NCI-H1417 treated with DMSO at 0.1 percent for 48 hours (cell line): ENCODE measurements around the gene EHD4.

Experiments used
- DNase-seq: peaks from one replicate; lab custom pipeline; 2025; lab: John Stamatoyannopoulos, UW

Gene EHD4

DNA sequence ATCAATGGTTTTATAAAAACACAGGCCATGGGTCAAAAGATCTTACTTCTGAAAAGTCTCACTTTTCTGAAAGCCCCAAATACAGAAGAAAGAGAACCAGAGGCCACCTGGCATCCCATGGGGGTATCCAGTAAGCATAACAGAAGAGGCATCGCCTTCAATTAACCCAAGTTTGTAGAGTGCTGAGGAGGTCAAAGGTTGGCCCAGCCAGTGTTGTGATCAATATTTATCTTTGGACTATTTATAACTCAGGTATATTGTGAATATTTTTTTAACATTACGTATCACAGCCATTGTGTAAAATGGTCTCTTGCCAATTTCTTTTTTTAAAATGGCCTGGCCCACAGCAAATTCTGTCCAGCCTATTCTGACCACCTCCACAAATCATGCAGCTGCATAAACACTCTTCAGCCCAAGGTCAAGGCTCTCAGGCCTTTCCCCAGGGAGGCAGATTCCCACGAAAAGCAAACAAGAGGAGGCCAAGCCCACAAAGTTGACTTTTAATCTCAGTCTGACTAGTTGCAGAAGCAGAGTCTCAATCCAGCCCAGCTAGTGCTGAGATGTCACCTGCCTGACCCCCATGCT is 52.3 kb downstream of the EHD4 start:
- DNase-seq, result no peak

DNA sequence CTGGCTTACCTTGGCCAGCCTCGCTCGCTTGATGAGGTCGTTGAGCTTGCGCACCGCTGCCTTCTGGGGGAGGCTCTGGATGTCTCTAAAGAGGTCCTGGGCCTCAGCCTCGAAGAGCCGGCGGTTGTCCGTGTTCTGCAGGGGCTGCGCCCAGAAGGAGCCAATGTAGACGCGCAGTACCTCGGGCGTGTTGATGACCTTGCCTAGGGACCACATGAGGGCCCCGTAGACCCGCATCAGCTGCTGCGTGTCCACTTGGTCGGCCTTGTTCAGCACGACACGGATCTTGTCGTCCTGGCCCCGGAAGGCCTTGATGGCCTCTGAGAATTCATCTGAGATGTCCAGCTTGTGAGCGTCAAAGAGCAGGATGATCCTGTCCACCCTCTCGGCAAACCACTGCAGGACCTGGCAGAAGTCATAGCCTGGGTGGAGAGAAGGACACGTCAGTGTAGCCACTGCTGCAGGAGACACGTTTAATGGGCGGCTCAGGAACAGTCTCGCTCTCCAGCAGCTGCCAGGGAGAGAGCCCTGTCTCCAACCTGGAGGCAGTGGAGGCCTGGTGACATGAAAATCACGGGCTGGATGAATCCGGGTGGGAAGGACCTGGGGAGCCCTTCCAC is 53.0 kb downstream of the EHD4 start:
- no peak for DNase-seq

DNA sequence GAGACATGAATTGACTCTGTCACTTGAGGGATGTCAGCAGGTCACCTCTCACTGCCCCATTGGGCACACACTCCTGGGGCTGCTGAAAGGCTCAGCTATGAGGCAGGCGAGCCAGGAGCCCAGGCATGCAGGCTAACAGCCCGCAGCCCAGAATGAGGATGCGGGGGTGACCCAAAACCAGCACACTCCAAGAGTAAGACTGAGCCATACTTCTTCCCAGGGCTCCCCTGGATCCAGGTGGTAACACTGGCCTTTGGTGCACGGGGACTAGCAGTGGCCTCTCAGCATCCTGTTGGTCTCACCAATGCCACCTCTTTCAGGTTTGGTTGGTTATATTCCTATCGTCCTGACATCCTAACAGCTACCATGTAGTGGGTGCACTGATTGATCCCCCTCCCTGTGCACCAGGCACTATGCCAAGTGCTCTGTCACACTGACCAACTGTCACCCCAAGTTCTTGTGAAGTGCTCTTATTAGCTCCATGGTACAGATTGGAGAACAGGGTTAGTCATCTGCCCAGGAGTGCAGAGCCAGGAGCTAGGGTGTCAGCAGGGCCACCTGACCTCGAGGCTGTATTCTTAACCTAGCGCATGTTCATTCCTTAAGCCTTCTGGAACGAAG is 53.7 kb downstream of the EHD4 start:
- DNase-seq, result no peak

DNA sequence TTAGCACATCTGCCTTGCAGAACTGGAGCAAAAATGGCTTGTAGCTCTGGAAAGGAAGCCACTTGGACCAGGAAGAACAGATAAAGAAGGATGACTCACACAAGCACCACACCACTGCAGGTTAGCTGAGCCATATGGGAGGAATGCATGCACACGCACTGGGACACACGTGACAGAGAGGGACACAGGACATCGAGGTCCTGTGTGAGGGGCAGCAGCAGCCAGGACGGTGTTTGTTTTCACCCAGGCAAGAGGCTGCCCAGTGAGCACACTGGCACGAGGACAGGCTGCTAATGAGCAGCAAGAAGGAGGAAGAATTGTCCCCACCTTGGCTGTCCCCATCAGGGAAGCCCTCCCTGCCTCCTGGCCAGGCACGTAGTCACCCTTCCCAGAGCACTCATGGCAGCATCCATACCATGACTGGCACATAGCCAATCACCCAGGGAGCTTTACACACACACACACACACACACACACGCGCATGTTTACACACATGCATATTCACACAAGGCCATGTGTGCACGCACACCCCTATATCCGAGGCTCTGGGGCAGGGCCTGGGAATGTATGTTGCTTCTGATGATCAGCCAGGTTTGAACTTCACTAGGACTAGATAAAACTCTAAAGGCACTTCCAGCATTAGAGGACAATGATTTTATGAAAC is 54.5 kb downstream of the EHD4 start:
- no peak for DNase-seq

DNA sequence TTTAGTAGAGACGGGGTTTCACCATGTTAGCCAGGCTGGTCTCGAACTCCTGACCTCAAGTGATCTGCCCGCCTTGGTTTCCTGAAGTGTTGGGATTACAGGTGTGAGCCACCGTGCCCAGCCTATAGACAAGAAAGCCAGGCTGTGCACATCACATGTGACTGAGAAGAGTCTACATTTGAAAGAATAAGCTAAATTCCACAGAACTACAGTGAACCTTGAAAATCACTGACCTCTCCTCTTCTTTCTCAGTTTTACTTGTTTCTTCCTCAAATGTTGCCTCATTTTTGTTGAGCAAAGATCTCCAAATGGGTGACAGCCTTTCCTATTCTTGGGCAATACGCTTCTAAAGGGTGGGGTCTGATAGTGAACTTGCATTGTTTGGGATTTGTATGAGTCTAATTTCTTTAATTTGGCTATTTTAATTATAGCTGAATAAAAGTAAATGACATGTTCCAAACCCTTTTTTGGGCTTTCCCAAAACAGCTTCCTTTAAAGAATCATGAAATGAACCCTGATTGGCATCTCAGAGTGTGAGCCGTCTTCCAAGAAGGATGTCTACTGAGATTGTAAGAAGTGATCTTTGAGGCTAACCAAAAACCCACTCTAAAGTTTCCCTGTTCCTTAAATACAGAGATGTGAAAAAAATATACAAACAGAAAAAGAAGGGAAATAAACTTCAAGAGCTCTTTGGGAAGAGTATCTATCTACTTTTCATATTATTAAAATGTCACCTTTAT is 56.9 kb downstream of the EHD4 start:
- DNase-seq, result no peak

DNA sequence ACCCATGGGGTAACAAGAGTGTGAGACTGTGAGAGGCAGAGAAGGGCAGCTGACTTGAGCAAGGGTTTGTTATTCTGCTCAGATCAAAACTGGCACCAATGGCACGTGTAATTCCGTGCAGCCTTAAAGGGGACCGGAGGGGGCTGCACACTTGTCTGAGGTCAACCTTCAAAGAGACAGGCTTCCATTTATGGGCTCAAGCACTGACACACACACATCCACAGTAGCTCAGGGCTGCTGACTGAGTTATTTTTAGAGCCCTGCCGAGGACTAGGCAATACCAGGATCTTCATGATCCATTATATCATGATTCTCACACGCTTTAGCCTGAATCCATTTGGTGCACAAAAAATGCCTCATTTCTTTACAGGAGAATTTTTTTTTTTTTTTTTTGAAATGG is 57.9 kb downstream of the EHD4 start:
- no peak for DNase-seq

DNA sequence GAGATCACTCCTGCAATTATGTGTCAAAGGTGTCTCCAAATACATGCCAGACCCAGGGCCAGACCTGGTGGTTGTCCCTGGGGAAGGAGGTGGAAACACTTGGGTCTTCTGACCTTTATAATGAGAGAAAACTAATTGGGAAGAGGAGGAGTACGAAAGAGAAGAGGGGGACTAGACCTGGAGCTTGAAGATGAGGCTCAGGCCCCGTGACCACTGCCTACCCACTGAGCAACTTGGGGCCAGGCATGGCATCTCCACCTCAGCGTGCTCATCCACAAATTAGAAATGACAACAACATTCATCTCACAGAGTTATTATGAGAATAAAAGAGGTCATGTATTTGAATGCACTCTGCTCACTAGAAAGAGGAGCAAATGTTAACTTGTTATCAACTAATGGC is 59.1 kb downstream of the EHD4 start:
- no peak for DNase-seq

DNA sequence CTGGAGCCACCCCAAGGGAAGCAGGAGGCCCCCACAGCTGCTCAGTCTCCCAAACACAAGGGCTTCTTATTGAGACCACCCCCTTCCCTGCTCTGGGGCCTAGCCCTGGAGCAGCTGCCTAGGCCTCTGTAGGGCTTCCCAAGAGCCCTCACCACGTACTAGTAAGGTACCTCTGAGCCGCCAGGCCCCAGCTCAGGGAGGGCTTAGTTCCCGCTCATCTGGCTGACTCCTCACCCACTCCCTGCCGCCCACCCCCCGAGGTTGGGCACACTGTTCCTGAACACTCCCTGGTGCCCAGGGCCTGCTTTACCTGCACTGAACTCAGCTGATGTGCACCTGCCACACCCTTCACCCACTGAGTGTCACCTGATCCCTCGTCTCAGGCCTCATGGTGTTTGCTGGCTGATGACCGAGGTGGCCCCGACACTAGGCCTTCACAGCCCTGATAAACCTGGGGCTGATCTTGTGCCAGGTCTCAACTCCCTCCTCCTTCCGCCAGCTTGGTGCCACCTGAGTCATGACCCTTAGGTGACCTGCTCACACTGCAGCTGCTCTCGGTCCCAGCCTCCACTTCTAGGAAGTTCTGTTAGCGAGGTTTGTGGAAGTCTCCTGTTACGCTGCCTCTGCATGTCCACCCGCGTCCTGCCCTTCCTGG is 60.5 kb downstream of the EHD4 start:
- no peak for DNase-seq

DNA sequence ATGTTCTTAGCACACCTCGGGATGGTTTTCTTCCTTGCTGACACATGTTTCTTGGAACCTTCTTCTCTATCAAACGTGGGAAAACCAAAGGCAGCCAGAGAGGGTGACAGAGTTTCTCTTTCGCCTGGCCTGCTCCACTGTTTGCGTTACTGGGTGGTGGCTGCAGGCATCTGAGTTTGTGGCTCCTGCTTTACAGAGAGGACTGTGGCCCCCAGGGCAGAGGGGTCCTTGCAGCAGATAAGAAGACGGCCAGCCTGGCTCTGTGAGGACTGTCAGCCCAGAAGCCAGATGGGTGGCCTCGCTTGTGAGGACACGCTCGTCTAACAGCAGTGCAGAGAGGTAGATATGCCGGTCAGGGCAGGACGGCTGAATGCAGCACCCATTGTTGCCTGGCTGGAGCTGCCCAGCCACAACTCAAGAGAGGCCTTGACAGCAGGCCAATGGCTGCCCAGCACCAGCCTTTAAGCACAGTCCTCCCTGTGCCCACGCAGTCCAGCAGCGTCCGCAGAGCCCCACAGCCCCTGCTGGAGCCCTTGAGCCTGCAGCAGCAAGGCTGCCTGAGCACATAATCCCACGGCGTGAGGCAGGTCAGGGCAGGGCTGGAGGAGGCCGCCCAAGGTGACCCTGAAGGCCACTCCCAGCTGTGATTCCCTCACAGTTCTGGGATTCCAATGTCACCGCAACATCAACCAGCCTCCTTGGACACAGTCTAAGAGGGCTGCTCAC is 63.5 kb downstream of the EHD4 start:
- DNase-seq, result no peak

DNA sequence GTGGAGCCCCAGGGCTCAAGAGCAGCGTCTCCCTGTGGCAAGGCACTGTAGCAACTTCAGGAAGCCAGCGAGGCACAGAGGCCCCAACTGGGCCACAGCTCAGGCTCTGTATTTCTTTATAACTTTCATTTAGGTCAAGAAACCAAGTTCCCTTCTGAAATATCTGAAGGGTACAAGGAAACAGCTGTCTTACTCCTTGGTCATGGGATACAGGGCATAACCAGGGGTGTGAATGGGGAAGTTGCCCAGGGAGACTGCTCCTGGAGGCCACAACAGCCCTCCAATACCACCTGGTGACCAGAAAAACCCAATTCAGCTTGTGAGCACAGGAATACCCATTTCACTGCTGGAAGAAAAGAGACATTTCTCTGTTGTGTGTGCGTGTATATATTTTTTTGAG is 65.2 kb downstream of the EHD4 start:
- DNase-seq, result no peak

DNA sequence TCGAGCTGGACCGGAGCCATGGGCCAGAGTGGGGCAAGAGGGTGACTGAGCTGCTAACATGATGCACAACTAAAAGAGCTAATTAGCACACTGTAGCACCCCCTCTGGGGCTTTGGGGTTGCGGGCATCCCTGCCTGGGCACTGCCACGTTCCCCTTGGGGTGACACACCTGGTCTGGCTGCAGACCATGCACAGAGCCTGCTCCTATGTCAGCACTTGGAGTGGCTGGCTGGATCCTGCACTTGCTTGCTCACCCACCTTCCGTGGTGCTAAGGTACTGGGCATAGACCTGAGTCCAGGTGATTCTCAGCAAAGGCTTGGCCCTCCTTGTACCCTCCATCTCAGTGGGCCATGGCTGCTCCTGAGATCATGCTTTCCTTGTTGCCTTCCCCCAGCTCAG is 65.7 kb downstream of the EHD4 start:
- no peak for DNase-seq

DNA sequence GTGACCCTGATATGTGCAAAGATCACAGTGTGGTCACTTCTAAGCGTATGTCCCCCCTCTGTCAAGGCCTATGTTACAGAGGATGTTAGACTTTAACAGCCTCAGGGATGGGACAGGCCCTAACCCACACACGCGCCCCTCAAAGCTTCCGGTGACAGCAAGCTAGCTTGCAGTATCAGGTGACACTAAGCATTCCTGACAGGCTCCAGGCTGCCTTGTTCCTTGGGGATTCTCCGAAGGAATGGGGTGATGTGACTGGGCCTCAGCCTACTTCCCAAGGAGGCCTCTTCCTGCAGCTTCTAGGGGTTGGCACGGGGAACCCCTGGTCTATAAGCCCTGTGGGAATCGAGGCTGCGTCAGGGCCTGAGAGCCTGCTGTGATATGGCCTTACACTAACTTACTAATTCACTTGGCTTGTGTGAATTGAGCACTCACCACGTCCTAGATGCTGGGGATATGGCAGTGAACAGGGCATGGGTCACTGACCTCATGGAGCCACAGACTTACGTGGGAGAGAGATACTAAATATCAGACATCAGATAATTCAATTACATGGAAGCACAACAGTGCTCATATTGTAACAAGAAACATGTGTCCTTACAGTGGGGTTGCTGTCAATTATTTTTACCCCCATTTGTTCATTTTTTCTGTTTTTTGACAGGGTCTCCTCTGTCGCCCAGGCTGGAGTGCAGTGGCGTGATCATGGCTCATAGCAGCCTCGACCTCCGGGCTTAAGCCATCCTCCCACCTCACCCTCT is 67.1 kb downstream of the EHD4 start:
- DNase-seq, result no peak

DNA sequence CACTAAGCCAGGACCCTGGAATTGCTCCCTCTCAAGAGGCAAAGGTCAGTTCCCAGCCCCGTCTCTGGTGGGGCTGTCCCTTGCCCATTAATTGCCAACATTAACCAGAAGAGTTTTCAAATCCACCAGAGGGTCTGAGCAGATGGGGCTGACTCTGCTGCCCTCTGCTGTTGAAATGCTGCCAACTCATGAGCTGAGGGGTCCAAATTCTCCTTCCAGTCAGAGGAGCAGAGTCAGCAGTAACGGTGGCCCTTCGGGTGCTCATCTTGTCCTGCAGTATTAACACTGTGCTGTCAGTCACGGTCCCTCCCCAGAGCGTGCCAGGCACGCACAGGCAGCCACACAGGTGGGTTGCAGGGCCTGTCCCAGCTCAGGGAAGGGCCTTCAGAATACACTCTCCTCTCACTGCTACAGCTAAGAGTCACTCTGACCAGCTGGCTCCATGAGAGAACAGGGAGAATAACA is 67.8 kb downstream of the EHD4 start:
- no peak for DNase-seq

DNA sequence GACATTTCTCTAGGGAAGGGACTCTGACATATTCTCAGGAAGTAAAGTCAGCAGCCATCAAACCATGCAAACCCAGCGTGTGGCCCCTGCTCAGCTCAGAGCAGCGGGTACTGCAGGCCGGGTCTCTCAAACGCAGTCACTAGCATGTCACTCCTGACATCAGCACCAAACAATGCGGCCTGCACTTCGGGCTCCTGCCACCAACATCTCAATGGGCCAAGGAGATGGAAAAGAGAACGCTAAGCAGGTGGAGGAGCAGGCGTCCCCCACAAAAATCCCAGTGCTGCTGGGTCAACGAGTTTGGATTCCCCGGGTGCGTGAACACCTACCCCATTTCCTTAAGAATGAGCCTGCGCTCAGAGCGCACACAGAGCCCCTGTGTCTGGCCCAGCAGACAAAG is 68.6 kb downstream of the EHD4 start:
- no peak for DNase-seq

DNA sequence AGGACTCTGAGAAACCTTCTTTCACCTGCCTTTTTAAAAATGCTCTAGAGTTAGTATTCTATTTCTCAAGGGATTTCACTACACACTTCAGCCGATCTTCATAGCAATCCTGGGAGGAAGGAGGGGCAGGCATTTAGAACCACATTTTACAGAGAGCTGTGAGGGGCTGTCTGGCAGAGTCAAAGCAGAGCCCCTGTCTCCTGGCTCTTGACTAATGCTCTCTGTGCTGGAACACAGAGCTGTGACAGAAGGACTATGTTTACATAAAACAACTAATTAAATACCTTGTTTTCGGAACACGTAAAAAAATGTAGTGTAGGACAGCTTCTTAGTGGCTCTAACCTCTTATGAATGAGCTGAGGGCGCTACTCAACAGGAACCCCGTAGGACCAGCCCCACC is 70.9 kb downstream of the EHD4 start:
- no peak for DNase-seq

DNA sequence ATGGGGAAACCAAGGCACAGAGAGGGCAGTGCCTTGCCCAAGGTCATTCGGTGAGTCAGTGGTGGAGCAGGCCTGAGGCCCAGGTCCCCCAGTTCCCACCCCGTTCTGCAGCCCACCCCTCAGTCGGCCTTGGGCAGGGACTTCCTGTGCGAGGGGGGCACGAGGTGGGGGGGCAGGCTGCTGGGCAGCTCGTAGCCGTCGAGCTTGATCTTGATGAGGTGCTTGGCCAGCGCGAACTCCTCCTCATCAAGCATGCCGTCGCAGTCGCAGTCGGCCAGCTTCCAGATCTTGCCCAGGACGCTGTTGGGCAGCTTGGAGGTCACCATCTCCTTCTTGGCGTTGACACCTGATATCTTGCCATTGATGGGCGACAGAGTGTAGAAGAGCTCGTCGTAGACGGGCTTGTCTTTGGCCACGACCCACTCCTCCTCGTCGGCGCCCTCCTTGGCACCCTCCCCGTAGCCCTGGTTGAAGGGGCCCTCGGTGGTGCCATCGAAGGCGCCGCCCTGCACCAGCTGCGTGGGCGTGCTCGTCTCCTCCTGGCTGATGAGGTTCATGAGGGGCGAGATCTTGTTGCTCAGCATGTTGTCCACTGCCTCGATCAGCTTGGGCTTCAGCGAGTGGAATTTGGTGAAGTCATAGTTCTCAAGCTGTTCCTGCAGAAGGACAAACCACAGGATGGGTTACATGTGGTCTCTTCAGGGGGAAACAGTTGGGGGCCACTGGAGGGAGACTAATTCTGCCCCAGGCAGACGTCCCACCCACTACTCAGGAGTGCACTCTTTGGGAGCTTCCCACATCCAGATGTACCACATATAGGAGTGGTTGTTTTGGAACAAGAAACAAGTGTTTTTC is 71.6 kb downstream of the EHD4 start:
- no peak for DNase-seq

DNA sequence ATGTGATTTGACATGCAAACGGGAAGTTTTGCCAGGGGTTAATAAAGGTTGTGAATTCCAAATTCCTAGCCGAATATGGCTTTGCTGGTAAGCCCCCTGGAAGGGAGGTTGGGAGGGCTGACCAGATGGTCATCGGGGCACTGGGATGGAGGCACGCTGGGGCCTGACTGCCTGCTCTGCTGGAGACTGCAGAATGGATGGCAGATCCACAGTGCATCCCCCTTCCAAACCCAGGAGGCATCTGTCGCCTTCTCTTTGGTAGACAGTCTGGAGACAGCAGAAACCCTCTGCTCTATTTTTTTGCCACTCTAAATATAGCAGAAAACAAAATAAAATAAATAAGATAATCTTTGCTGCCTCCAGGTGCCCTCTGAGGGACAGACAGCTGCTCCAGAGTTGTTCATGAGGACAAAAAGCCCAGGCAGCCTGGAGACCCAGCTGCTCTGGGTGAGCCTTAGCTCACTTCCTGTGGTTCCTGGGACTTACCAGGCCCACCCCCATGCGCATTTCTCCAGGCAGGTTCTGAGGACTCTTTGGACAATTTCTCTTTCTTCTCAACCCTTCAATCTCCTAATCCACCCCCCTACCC is 72.4 kb downstream of the EHD4 start:
- no peak for DNase-seq

DNA sequence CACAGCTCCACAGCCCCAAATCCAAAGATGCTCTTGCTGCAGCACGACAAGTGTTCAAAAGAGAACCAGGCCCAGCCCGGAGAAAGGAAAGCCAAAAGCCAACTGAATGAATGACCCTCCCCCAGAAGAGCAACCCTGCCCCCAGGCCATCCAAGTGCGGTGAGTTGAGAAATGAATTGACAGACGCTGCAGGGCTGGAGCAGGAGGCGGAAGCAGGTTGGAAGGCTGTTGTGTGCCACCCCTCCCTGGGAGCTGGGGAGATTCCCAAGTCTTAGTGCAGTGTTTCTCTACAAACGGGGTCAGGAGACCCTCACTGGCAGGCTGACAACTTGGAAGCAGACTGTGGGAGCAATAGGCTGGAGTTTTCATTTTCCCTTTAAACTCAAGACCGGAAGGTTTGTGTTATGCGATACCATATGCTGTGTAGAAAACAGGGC is 75.0 kb downstream of the EHD4 start:
- DNase-seq, result no peak

DNA sequence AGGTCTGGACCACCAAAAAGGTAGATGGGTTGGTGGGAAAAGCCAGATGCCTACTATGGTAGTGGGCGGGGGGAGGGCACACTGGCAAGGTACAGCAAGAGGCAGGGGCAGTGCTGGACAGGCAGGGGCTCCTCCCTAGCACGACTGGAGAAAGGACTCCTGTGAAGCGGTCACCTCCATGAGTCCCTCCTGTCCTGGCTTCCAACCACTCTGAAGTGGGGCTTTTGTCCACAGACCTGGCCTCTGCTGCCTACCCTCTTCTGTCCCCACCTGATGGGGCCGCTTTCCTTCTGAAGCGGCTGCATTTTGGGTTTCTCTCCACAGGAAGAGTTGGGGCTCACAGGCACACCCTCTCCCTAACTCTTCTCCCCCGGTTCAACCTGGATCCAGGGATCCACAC is 75.8 kb downstream of the EHD4 start:
- DNase-seq, result no peak
